DMS153 (cell line): Measurements from ENCODE around the gene SFRP2.

ENCODE experiments used
- DNase-seq: peaks from one replicate; lab custom pipeline; 2025; lab: John Stamatoyannopoulos, UW

SFRP2 gene

DNA sequence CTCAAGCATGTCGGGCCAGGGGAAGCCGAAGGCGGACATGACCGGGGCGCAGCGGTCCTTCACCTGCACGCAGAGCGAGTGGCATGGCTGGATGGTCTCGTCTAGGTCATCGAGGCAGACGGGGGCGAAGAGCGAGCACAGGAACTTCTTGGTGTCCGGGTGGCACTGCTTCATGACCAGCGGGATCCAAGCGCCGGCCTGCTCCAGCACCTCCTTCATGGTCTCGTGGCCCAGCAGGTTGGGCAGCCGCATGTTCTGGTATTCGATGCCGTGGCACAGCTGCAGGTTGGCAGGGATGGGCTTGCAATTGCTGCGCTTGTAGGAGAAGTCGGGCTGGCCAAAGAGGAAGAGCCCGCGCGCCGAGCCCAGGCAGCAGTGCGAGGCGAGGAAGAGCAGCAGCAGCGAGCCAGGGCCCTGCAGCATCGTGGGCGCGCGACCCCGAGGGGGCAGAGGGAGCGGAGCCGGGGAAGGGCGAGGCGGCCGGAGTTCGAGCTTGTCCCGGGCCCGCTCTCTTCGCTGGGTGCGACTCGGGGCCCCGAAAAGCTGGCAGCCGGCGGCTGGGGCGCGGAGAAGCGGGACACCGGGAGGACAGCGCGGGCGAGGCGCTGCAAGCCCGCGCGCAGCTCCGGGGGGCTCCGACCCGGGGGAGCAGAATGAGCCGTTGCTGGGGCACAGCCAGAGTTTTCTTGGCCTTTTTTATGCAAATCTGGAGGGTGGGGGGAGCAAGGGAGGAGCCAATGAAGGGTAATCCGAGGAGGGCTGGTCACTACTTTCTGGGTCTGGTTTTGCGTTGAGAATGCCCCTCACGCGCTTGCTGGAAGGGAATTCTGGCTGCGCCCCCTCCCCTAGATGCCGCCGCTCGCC, at the start of gene SFRP2:
Gene SFRP2 (minus strand): TSS at position 671 of the 864 bp plus-strand sequence. CDS start 248 bp downstream, at position 423.
- no peak for DNase-seq

DNA sequence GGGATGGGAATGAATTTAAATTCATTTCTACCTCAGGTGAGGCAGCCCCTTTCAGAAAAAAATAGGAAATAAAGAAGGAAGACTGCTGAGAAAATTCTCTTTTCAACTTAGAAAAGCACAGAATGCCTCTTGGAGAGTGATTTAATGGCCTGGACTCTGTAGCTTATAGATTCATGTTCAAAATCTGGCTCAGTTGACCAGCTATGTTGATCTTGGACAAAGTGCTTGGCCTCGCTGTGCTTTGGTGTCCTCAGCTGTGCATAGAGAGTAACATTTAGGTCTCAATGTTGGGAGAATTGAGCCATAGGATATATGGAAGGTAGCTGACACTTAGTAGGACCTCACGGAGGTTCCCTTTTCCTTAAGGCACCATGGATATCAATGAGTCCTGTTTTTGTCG, 49.7 kb upstream of the SFRP2 start:
- DNase-seq = no peak

DNA sequence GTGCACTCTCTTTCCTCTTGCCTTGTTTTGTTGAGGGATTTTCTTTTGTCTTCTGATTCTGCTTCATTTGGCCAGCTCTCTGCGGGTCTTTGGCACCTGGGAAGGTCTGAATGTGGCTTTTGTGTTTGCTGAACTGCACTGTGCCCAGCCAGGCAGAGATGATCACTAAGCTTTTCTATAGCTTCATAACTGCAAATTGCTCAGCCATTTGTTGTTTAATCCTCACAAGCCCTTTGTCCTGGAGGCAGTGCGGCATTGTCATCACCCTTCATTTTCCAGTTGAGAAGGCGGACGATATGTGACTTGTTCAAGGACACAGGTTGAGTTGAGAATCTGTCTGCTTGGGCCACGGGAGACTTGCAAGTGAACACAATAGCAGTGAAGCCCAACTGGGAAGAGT, 46.0 kb upstream of the SFRP2 start:
- DNase-seq = no peak

GRCh38 chr4:153832720-153833287, 43.9 kb upstream of the SFRP2 start:
- DNase-seq = no peak

DNA sequence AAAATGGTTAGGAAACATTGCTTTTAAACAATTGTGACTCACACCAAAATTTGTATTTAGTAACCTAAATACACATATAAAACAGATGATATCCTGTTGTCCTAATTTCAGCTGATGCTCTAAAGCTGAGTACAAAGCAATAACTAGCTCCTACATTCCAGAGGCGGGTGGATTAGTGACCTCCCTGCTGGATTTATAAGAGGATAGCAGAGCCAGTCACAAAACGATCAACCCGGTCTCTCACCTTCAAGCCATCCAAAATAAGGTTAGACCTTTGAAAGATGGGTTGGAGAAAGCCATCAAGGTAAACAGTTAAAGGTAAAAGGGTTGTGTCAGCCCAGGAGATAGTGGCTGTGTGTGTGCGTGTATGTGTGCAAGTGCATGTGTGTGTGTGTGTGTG, 43.2 kb upstream of the SFRP2 start:
- DNase-seq = no peak

GRCh38 chr4:153831245-153831644, 42.4 kb upstream of the SFRP2 start:
- DNase-seq = no peak

DNA sequence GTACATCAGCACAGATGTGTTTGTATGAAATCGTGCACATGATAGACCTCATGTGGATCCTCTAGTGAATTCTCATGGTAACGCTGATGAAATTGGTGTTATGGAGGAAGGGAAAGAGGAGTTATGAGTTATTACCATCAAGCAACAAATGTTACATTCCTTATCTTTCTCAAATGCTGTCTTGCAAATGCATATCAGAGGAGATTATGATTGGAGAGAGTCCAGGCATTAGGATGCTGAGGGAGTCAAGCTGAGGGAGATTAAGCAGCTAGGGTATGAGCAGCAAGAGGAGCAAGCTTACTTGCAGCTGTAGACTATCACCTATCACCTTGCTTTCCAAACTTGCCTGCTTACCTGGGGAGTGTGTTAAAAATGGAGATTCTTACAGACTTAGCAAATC, 36.8 kb upstream of the SFRP2 start:
- DNase-seq = no peak

- no peak for DNase-seq
Measured at GRCh38 chr4:153825126-153825525, 36.2 kb upstream of the SFRP2 start.

GRCh38 chr4:153824501-153824900, 35.6 kb upstream of the SFRP2 start:
- no peak for DNase-seq

DNA sequence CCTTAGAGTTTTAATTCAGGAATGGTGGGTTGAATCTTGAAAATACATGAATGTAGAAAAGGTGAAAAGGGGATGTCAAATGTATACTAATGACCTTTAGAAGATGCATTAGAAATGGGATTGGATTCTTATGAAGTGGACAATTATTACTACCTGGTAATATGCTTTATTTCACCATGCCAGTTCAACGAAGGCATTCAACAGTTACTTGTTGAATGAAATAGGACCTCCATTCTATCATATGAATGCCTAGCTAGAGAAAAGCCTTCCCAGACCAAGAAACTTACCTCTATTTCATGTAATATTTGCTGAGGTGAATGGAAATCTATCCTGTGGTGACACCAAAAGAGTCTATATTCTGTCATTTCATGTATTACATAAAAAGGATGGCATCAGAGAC, 34.6 kb upstream of the SFRP2 start:
- no peak for DNase-seq

- DNase-seq = no peak
Measured at GRCh38 chr4:153822316-153822715, 33.4 kb upstream of the SFRP2 start.

DNA sequence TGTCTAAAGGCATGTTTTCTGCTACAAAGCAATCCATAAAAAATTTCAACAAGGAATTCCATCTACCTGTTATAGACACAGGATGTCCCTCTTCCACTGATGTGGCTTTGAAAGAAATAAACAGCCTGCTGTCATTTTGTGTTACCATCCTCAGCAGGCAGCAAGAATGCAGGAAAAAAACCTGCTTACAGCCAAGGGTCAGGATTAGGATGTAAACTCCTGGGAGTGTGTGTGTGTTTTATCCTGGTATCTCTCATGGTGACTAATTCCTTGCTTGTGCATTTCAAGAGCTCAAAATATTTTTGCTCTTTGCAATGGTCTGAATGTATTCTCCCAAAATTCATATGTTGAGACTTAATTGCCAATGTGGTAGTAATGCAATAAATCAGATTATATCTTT, 28.6 kb upstream of the SFRP2 start:
- DNase-seq = no peak

DNA sequence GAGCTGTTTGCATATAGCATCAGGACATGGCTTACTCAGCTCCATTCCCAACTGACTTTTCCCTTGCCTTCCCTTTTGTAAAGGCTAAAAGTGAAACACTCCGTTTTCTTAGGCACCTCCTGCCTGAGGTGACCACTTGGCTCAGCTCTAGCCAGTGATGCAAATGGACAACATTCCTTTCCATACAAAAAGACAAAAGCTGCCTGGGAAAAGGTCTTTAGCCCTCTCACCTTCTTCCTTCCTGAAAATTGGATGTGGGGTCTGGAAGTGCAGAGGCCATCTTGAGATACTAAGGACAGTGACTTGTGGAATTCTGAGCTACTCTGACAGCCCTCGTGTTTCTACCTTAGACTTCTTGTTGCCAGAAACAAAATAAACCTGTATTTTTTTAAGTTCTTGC, 27.7 kb upstream of the SFRP2 start:
- DNase-seq = no peak

- DNase-seq = no peak
Measured at GRCh38 chr4:153814789-153815188, 25.9 kb upstream of the SFRP2 start.

DNA sequence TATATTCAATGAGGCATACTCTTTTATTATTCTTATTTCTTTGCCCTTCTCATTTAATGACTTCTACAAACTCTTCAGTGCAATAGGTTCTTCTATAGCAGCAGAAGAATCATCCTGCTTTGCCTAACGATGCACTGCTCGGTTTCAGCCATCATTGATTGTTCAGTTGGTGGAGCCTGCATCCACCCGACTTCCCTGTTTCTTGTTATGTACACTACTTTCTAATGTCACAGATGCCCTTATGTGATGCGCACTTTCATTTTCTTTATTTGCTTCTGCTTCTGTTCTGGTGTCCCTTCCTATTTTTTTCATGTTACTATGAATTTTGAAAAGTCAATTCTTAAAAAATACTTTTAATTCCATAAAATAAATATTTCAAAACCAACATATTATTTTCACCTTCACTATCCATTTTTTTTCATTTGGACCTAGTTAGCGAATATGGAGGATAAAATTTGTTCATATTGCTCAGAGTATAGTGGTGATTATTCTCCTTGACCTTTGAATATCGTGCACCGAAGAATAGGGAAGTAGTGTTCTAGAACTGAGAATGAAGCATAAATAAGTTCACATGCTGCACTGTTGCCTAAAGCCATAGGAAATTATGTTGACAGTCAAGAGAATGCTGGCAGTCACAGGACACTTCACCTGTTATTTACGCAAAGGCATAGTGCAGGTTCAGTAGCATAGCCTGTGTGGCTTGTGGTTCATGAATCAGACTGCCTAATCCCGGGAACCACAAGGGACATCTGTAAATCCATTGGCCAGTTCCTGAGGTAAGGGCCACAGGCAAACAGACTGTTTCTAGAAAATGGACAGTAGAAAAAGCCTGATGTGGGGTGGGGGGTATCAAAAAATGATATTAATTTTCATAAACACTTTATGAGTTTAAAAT, 21.3 kb upstream of the SFRP2 start:
- DNase-seq = no peak

DNA sequence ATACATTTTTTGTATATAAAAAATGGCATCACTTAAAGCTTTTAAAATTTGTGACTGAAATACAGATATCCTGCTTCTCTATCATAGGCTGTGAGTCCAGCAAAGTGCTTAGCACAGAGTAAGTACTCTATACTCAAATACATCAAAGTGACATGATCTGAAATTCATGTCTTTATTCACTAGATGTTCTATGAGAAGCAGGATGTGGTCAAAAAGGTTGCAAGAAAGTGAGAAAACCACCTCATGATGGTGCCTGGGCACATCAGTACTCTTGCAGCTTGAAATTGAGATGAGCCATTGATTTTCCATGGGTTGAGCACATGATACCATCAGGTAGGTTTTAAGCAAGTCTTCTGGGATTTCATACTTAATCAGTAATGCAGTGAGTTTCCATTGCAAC, 20.4 kb upstream of the SFRP2 start:
- no peak for DNase-seq

DNA sequence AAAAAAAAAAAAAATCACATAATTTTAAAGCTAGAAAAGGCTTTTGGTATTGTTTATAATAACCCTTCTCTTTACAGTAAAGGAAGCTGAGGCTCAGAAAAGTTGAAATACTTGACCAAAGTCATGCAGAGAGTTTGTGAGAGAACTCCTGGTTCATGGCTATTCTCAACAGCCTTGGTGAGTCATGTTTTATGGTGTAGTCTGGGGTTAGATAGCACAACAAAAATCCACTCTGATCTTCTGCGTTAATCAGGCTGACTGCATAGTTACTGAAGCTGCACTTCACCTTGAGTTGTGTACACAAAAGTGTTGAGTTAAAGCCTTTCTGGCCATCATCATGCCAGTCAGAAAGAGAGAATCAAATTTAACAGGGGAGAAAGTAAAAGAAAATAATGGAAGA, 19.3 kb upstream of the SFRP2 start:
- no peak for DNase-seq

- DNase-seq = no peak
Measured at GRCh38 chr4:153806073-153806472, 17.2 kb upstream of the SFRP2 start.

DNA sequence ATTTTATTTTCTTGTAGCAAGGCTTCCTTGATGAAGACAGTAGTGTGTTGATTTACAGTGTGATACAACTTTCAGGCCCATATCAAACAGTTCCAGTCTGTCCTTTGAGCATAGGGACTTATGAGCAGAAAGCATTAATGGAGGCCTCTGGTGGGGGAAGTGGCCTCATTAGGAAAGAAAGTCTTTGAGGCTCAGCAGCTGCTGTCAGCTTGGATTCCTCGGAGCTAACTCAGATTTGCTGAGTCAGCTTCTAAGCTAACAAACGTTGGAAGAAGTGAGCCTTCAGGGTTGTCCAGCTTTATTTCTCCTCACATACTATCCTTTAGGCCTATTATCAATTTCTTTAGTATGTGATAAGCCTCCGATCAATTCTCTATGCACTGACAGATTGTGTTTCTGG, 15.8 kb upstream of the SFRP2 start:
- DNase-seq = no peak

GRCh38 chr4:153799694-153800074, 10.8 kb upstream of the SFRP2 start:
- no peak for DNase-seq

GRCh38 chr4:153798901-153799693, 10.2 kb upstream of the SFRP2 start:
- no peak for DNase-seq

GRCh38 chr4:153798420-153798819, 9.5 kb upstream of the SFRP2 start:
- no peak for DNase-seq
